WTC11 (cell line): ENCODE measurements around the gene MTMR10.

Experiments used
- TEAD1 ChIP-seq: sonication (generic); formaldehyde crosslinking; IDR thresholded peaks from 2 replicates; pipeline ENCODE4 v1.8.0; 2022; ENCODE audit warnings: mild to moderate bottlenecking, missing genetic modification reagents
- TF ChIP-seq, protein P1 (sequence below): fragments of 200-600 bp; IDR thresholded peaks from 2 replicates; pipeline ENCODE4 v1.8.0; 2022; ENCODE audit warnings: antibody characterized with exemption

GRCh38 chr15:30974112-30974511 is 17.3 kb downstream of the MTMR10 start:
- TF ChIP-seq, protein P1, sequence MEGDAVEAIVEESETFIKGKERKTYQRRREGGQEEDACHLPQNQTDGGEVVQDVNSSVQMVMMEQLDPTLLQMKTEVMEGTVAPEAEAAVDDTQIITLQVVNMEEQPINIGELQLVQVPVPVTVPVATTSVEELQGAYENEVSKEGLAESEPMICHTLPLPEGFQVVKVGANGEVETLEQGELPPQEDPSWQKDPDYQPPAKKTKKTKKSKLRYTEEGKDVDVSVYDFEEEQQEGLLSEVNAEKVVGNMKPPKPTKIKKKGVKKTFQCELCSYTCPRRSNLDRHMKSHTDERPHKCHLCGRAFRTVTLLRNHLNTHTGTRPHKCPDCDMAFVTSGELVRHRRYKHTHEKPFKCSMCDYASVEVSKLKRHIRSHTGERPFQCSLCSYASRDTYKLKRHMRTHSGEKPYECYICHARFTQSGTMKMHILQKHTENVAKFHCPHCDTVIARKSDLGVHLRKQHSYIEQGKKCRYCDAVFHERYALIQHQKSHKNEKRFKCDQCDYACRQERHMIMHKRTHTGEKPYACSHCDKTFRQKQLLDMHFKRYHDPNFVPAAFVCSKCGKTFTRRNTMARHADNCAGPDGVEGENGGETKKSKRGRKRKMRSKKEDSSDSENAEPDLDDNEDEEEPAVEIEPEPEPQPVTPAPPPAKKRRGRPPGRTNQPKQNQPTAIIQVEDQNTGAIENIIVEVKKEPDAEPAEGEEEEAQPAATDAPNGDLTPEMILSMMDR, result no peak
- TF ChIP-seq TEAD1 (CRISPR knock-in tag), result no peak
